GM12874 (cell line): ENCODE results near the gene PLBD2.

ENCODE experiments used
- CTCF ChIP-seq: IDR thresholded peaks from 2 replicates; pipeline ENCODE4 v1.5.1; 2011; ENCODE audit warnings: low read depth, mild to moderate bottlenecking, control low read depth, low read length, moderate library complexity; ENCODE audit not compliant: insufficient read depth

The PLBD2 gene

GRCh38 chr12:113436586-113436985, 78.2 kb downstream of the PLBD2 start:
- no peak for TF ChIP-seq CTCF

GRCh38 chr12:113436993-113437728, 78.8 kb downstream of the PLBD2 start:
- TF ChIP-seq CTCF: no peak

GRCh38 chr12:113437729-113438100, 79.3 kb downstream of the PLBD2 start:
- no peak for TF ChIP-seq CTCF

- TF ChIP-seq CTCF: no peak
Measured at GRCh38 chr12:113438523-113439300, 80.3 kb downstream of the PLBD2 start.

- TF ChIP-seq CTCF: no peak
Measured at GRCh38 chr12:113439301-113439597, 80.9 kb downstream of the PLBD2 start.

GRCh38 chr12:113439606-113440030, 81.2 kb downstream of the PLBD2 start:
- TF ChIP-seq CTCF: peak; percentile 73

GRCh38 chr12:113440336-113440735, 81.9 kb downstream of the PLBD2 start:
- no peak for TF ChIP-seq CTCF
